ENCODE data around the gene MSANTD2.
"Not testable (repeated sequence)": the region's sequence is repeated elsewhere in the genome, so short reads cannot be mapped to it uniquely, and the experiment has no call there.

The MSANTD2 gene

GRCh38 chr11:124799348-124800225 is 619 bp downstream of the MSANTD2 start:
- Mint-ChIP-seq H3K4me3 (peak overlapping the region; percentile 91), H3K9me3 (no peaks in the 10 kb centered on the region), H3K27ac (peak overlapping the region; percentile 96), H3K36me3 (no peaks in the 10 kb centered on the region), H3K4me1 (peaks cover 19% of the 10 kb centered on the region)
- DNase-seq (ENCODE audit: low spot score in 2 of 2), result peak; percentile 30 to 79
- peak; percentile 72 for ATAC-seq

GRCh38 chr11:124798991-124799347 is 1.2 kb downstream of the MSANTD2 start:
- ATAC-seq (peak; percentile 2), DNase-seq (ENCODE audit: low spot score in 2 of 2) (no peak)
- Mint-ChIP-seq H3K4me1 (peaks cover 19% of the 10 kb centered on the region), H3K36me3 (no peaks in the 10 kb centered on the region), H3K9me3 (no peaks in the 10 kb centered on the region), H3K27ac (peak overlapping the region; percentile 96), H3K4me3 (peak overlapping the region; percentile 91)

- DNase-seq (ENCODE audit: low spot score in 2 of 2) (no peak), ATAC-seq (no peak)
- H3K9me3 Mint-ChIP-seq, result no peaks in the 10 kb centered on the region
- no peak overlapping the region for H3K4me3 Mint-ChIP-seq
- H3K27ac Mint-ChIP-seq, result no peak overlapping the region
- H3K4me1 Mint-ChIP-seq, result peaks cover 35% of the 10 kb centered on the region
- H3K36me3 Mint-ChIP-seq, result no peaks in the 10 kb centered on the region
These were observed 3.9 kb downstream of the MSANTD2 start for GRCh38 chr11:124796312-124796711.

GRCh38 chr11:124793466-124794278 is 6.5 kb downstream of the MSANTD2 start:
- no peak for DNase-seq (ENCODE audit: low spot score in 2 of 2)
- H3K36me3 Mint-ChIP-seq, result no peaks in the 10 kb centered on the region
- no peaks in the 10 kb centered on the region for H3K9me3 Mint-ChIP-seq
- peak; percentile 65 for ATAC-seq
- H3K4me1 Mint-ChIP-seq, result peaks cover 37% of the 10 kb centered on the region
- no peak overlapping the region for H3K4me3 Mint-ChIP-seq
- no peak overlapping the region for H3K27ac Mint-ChIP-seq

- Mint-ChIP-seq H3K4me1 (peaks cover 26% of the 10 kb centered on the region), H3K4me3 (no peak overlapping the region), H3K36me3 (no peaks in the 10 kb centered on the region), H3K9me3 (no peaks in the 10 kb centered on the region), H3K27ac (no peak overlapping the region)
- DNase-seq (ENCODE audit: low spot score in 2 of 2) (no peak), ATAC-seq (peak; percentile 34)
These were observed 8.4 kb downstream of the MSANTD2 start for GRCh38 chr11:124791626-124792341.

- H3K4me3 Mint-ChIP-seq, result no peak overlapping the region
- no peaks in the 10 kb centered on the region for H3K9me3 Mint-ChIP-seq
- ATAC-seq (no peak), DNase-seq (ENCODE audit: low spot score in 2 of 2) (no peak)
- no peak overlapping the region for H3K27ac Mint-ChIP-seq
- H3K36me3 Mint-ChIP-seq, result no peaks in the 10 kb centered on the region
- H3K4me1 Mint-ChIP-seq, result peaks cover 26% of the 10 kb centered on the region
These were observed 11.7 kb downstream of the MSANTD2 start for GRCh38 chr11:124788521-124788920.

GRCh38 chr11:124784051-124784450 is 16.2 kb downstream of the MSANTD2 start:
- DNase-seq (ENCODE audit: low spot score in 2 of 2) (no peak), ATAC-seq (no peak)
- Mint-ChIP-seq H3K4me3 (no peak overlapping the region), H3K9me3 (no peaks in the 10 kb centered on the region), H3K36me3 (no peaks in the 10 kb centered on the region), H3K27ac (no peak overlapping the region), H3K4me1 (no peaks in the 10 kb centered on the region)

- no peaks in the 10 kb centered on the region for H3K9me3 Mint-ChIP-seq
- ATAC-seq, result no peak
These were observed 17.2 kb downstream of the MSANTD2 start for GRCh38 chr11:124783002-124783401.

GRCh38 chr11:124779568-124779967 is 20.6 kb downstream of the MSANTD2 start:
- no peak for DNase-seq (ENCODE audit: low spot score in 2 of 2)
- Mint-ChIP-seq H3K27ac (no peak overlapping the region), H3K4me1 (peaks cover 18% of the 10 kb centered on the region), H3K9me3 (no peaks in the 10 kb centered on the region), H3K4me3 (no peak overlapping the region), H3K36me3 (peaks cover 9% of the 10 kb centered on the region)
- no peak for ATAC-seq

More at GRCh38 chr11:124783002-124783401, 17.2 kb downstream of the MSANTD2 start:
- H3K4me1 Mint-ChIP-seq, result peaks cover 6% of the 10 kb centered on the region
- H3K27ac Mint-ChIP-seq, result no peak overlapping the region
- DNase-seq (ENCODE audit: low spot score in 2 of 2), result no peak
- H3K4me3 Mint-ChIP-seq, result no peak overlapping the region
- no peaks in the 10 kb centered on the region for H3K36me3 Mint-ChIP-seq

GRCh38 chr11:124778281-124778680 is 21.9 kb downstream of the MSANTD2 start:
- Mint-ChIP-seq H3K36me3 (peaks cover 14% of the 10 kb centered on the region), H3K9me3 (no peaks in the 10 kb centered on the region), H3K27ac (peak overlapping the region; percentile 24), H3K4me3 (no peak overlapping the region), H3K4me1 (peaks cover 18% of the 10 kb centered on the region)
- no peak for DNase-seq (ENCODE audit: low spot score in 2 of 2)
- no peak for ATAC-seq

- no peak overlapping the region for H3K27ac Mint-ChIP-seq
- no peak overlapping the region for H3K4me3 Mint-ChIP-seq
- peaks cover 27% of the 10 kb centered on the region for H3K36me3 Mint-ChIP-seq
- DNase-seq (ENCODE audit: low spot score in 2 of 2) (no peak), ATAC-seq (no peak)
- peaks cover 18% of the 10 kb centered on the region for H3K4me1 Mint-ChIP-seq
- no peaks in the 10 kb centered on the region for H3K9me3 Mint-ChIP-seq
These were observed 23.2 kb downstream of the MSANTD2 start for GRCh38 chr11:124776865-124777645.

- not testable (repeated sequence) for H3K4me3 Mint-ChIP-seq; H3K27ac Mint-ChIP-seq; ATAC-seq; H3K4me1 Mint-ChIP-seq; DNase-seq (ENCODE audit: low spot score in 2 of 2); H3K9me3 Mint-ChIP-seq
- H3K36me3 Mint-ChIP-seq, result peaks cover 61% of the 10 kb centered on the region
These were observed 29.2 kb downstream of the MSANTD2 start for GRCh38 chr11:124770959-124771358.

GRCh38 chr11:124769806-124770774 is 30.1 kb downstream of the MSANTD2 start:
- Mint-ChIP-seq H3K4me3 (no peak overlapping the region), H3K27ac (no peak overlapping the region), H3K4me1 (no peaks in the 10 kb centered on the region), H3K9me3 (no peaks in the 10 kb centered on the region), H3K36me3 (peaks cover 67% of the 10 kb centered on the region)
- DNase-seq (ENCODE audit: low spot score in 2 of 2), result no peak
- no peak for ATAC-seq

GRCh38 chr11:124768914-124769313 is 31.3 kb downstream of the MSANTD2 start:
- H3K4me3 Mint-ChIP-seq, result no peak overlapping the region
- H3K27ac Mint-ChIP-seq, result no peak overlapping the region
- DNase-seq (ENCODE audit: low spot score in 2 of 2) (no peak), ATAC-seq (no peak)
- H3K36me3 Mint-ChIP-seq, result peaks cover 67% of the 10 kb centered on the region
- H3K4me1 Mint-ChIP-seq, result no peaks in the 10 kb centered on the region
- H3K9me3 Mint-ChIP-seq, result no peaks in the 10 kb centered on the region

Measured in stimulated activated effector memory CD8-positive, alpha-beta T cell treated with anti-CD3 and anti-CD28 coated beads, Interleukin-12 subunit alpha, Interleukin-12 subunit beta, amount 100 ng/mL, for 72 hours (primary cell).